CMK (cell line): ENCODE measurements around the gene THSD7A.
"Not testable (repeated sequence)": the region's sequence is repeated elsewhere in the genome, so short reads cannot be mapped to it uniquely, and the experiment has no call there.

Experiments used
- DNase-seq: peaks from one replicate; pipeline ENCODE4 v3.0.0-alpha.2; 2010; ENCODE audit warnings: low read depth

THSD7A gene

DNA sequence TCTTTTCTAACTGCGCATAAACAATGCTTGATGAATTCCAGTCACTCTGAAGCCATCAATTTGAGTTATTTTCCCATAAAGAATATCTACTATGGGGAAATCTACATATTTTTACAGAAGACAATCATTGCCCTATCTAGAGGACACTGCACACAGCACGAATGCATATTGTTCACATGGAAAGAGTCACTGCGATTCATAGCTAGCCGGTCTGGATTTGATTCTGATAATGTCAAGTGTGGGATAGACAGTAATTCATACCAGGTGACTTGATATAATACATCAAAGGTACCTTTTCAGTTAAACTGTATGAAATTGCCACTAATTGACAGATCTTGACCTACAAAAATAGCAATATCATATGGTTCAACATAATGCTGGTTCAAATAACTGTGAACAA, 255.7 kb downstream of the THSD7A start:
- DNase-seq: no peak

DNA sequence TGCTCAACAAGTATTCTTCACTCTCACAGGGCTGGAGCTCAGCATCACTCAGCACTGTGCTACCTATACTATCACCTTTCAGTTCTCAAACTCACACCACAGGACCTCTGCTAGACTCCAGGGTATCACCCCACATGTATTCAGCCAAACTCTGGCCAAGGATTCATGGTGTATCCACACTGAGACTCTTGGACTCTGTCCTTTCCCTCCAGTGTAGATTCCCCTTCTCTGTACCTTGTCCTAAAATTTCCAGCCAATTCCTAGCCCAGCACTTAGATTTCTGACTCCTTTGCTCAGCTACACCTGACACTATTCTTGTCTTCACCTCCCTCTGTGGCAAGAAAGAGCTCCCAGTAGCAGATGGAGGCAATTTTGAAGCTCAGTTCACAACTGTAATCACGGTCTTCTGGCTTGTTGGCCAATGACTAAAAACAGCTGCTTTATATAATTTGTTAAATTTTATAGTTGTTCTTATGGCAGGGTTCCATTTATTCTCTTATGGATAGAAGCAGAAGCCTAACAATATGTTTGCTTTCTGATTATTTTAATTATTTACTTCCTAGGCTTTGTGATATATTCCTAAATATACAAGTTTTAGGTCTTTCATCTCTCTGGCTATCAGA, 258.8 kb downstream of the THSD7A start:
- no peak for DNase-seq

DNA sequence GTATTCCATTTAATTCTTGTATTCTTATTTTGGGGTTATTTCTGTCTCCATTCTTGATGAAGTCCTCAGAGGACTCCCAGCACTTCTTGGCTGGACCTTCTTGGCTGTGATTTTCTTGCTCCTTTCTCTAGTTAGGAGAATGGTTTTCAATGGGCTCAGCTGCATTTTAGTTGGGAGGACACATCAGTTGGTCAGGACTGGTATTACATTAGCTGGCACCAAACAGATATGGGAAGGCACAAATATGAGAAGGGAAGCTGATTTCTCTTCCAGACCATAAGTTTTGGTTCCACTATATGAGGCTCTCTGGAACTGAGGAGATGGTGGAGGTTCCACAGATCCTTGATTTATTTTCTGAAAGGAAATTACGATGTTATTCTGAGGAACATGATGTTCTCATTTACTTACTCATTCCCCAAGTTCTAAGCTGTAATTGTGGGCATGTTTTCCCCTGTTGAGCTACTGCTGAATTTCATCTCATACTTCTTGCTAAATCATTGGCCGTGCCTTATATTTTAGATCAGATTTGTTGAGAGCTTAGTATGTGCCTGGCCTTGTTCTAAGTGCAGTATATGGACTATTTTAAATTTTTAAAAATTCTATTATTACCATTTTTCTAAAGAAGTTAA, 261.0 kb downstream of the THSD7A start:
- no peak for DNase-seq

DNA sequence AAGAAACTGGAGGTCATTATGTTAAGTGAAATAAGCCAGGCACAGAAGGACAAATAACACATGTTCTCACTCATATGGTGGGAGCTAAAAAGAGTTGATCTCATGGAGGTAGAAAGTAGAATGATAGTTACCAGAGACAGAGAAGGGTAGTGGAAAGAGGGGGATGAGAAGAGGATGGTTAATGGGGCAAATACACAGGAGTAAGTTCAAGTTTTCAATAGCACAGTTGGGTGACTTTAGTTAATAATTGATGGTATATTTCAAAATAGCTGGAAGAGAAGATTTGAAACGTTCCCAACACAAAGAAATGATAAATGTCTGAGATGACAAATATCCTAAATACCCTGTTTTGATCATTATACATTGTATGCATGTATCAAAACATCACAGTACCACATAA, 261.8 kb downstream of the THSD7A start:
- no peak for DNase-seq

DNA sequence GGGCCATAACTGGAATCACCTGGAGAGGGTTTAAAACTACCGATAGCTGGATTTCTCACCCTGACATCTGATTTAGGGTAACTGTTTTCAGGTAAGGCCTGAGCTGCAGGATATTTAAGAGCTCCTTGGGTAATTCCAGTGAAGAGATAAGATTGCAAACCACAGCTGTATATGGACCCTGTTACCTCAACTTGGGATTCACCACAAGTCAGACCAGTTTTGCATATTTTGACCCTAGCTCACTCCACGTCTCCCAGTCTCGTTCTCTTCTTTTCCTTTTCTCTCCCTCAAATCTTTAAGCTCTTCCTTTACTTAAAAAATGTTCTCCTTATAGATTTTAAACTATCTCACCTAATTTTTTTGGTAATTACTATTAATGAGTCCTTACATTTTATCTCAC, 264.4 kb downstream of the THSD7A start:
- DNase-seq: no peak

DNA sequence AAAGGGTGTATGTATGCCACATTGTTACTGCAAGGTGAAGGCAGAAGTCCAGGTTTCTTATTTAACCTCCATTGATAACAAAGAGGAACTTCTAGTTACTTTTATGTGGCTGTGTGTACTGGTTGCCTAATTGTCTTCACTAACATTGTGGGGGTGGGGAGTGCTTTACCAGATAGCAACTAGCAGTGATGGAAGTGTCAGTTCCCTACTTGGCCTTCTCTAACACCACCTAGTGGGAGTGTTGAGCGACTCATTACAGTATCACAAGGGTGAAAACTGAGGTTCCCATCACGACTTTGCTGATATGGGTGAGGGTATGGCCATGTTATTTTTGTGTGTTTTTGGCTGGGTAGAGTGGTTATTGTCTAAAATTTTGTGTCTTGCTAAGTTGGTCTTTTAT, 274.4 kb downstream of the THSD7A start:
- no peak for DNase-seq

DNA sequence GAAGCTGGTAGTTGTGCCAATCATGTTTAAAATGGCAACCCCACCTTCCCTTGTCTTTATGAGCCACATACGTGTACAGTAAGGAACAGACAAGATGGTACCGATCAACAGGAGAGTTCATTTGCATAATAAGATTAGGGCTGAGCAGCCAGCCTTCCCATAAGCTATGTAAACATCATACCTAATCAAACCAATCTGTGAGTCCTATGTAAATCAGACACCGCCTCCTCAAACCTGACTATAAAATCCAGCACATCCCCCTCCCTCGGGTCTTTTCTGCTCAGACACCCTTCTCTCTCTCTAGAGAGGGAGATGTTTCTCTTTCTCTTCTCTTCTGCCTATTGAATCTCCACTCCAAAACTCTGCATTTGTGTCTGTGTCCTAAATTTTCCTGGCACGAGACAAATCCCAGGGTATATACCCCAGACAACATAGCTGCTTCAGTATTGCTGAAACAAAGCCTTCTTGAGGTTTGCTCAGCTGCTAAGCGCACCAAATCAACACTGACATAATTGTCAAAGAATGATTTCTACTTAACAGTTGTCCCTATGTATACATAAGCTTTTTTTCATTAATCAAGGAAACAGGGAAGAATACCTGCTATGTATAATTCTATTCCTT, 279.2 kb downstream of the THSD7A start:
- DNase-seq: no peak

DNA sequence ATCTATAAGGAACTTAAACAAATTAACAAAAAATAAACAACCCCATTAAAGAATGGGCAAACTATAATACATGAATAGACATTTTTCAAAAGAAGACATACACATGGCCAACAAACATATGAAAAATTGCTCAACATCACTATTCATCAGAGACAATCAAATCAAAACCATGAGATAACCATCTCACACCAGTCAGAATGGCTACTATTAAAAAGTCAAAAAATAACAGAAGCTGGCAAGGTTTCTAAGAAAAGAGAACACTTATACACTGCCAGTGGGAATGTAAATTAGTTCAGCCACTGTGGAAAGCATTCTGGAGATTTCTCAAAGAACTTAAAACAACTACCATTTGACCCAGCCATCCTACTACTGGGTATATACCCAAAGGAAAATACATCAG, 280.5 kb downstream of the THSD7A start:
- no peak for DNase-seq

DNA sequence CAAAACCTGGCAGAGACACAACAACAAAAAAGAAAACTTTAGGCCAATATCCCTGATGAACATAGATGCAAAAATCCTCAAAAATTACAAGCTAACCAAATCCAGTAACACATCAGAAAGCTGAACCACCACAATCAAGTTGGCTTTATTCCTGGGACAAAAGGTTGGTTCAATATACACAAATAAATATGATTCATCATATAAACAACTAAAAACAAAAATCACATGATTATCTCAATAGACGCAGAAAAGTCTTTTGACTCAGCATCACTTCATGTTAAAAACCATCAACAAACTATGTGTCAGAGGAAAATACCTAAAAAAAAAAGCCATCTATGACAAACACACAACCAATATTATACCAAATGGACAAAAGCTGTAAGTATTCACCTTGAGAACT, 283.5 kb downstream of the THSD7A start:
- no peak for DNase-seq

DNA sequence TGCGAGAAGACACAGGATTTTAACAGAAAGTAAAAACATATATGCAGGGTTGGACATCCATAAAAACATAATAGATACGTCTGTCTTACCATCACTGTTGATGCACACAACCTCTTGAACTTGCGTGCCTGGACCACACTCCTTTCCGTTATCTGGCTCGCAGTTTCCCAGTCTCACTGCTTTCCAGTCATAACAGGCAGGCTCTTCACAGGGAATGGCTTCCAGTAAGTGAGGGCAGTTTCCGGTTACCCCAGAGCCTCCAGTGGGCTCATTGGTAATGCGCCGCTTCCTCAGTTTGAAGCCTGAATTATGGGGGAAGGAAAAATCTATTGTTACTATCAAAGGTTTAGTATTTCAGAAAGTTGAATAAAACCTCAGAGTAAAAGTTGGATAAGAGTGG, 290.7 kb downstream of the THSD7A start:
- no peak for DNase-seq

DNA sequence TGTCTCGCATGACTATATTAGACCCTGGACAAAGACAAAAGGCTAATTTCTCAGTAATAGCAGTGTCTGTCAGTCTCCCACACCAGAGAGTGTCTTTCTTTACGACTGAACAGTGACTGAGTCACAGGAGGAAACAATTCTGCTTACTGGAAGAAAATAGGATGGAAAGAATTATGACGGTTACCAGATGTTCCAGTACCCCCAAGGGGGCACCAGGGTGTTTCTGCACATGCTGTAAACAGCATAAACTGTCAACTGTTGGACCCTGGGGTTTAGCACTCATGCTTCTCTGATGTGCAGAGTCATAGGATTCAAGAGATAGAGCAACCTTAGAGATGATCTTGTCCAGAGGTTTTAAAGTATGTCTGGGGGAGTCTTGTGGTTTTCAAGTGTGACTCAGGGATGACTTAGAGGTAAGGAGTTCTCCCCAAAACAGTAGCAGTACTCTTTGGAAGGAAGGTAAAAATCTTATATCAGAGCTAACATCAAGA, 291.7 kb downstream of the THSD7A start:
- DNase-seq: no peak

DNA sequence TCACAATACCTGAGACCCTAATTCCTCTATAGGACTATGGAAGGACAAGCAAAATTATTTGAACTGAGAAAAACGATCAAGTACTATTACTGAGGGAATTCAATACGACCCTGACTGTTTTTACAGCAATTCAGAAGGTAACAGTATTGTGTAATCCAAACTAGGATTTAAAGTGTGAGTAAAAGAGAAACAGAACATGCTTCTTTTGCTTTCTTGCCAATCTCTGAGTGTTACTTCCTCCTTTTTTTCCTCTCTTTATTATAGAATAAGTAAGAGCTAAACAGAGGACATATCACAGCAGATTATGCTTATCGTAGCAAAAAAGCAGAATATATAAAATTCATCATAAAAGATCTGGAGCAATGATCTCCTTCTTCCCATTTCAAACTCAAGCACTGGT, 292.1 kb downstream of the THSD7A start:
- DNase-seq: no peak

DNA sequence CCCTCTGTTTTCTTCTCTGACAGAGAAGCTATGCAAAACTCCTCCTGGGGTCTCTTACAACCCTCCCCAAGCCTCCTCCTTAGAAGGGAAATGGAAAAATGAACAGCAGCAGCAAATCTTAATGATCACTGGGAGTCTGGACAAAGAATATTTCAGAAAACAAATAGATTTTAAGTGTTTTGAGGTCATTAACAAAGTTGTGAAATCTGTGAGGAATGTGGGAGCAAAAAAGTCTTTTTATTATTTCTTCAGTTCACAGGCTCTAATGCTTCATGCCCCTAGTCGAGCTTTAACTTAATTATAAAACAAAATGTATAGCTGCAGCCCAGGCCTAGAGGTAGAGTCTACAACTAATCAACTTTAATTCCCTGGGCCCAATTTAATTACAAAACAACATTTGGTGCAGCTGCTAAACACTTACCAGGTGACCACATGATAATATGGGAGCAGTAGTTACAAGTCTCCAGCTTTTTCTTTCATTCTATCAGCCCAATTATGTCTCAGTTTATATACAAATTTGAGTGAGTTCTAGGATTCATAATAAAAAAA, 293.2 kb downstream of the THSD7A start:
- no peak for DNase-seq

DNA sequence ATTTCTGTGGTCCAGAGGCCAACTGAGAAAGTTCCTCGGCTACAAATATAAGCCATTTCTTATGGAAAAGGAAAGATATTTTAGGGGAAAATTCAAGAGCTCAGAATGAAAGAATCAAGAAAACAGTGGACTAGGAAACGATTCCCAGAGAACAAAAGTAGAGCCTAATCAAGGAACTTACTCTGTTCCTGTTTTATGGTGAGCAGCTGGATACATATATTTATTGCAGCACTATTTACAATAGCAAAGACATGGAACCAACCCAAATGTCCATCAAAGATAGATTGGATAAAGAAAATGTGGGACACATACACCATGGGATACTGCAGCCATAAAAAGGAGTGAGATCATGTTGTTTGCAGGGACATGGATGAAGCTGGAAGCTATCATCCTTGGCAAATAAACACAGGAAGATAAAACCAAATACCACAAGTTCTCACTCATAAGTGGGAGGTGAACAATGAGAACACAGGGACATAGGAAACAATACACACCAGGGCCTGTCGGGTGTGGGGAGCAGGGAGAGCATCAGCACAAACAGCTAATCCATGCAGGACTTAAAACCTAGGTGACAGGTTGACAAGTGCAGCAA, 298.7 kb downstream of the THSD7A start:
- DNase-seq: no peak

DNA sequence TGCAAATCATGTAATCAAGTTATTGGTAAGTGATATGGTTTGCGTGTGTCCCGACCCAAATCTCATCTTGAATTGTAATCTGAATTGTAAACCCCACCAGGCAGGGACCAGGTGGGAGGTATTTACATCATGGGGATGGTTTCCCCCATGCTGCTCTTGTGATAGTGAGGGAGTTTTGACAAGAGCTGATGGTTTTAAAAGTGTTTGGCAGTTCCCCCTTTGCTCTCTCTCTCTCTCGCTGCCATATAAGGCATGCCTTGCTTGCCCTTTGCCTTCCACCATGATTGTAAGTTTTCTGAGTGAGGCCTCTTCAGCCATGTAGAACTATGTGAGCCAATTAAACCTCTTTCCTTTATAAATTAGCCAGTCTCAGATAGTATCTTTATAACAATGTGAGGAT, 302.6 kb downstream of the THSD7A start:
- no peak for DNase-seq

DNA sequence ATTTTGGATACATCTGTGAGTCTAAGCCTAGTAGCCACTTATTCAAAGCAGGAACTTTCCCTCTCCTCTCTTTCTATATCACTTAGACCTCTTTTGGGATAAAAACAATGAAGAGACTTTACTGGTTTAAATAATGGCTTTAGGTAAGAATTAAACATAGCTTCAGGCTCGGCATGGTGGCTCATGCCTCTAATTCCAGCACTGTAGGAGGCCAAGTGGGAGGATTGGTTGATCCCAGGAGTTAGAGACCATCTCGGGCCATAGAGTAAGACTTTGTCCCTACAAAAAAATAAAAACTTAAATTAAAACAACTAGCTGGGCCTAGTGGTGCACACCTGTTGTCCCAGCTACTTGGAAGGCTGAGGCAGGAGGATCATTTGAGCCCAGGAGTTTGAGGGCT, 304.3 kb downstream of the THSD7A start:
- no peak for DNase-seq

DNA sequence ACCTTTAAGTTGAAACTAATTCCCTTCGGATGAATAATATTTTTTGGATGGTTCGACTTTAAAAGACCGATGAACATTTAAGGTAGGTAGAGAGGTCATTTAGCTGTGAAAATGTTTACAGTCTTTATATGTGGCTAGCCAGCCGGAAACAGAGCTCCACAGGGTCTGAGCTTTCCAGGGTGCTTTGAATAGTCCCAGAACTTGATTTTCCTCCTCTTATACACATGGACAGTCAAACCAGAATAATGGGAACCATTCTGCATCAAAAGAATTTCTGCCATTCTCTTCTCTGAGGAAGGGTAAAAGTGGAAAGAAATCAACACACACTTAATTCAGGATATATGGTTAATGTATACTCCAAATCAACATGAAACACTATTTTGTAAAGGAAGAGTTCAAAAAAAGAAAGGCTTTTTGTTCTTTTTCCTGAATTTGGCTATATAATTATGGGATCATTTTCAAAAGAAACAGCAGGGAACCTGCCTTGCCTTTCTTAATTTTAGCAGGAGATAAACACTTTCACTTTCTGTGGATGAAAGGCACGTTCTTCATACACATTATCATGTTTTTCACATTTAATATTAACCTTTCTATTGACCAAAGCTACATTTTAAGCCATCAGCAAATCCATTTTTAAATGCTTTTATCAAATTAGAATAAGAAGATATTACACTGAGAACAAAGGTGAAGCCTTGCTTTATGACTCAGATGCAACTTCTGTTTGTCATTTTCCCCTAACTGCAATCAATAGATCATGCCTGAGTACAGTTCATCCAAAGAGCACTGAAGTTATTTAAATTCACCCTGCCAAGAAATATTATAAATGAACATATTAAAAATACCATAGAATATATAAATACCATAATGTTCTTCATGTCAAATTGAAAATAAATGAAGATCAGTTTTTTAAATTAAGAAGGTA, 307.3 kb downstream of the THSD7A start:
- DNase-seq: no peak

DNA sequence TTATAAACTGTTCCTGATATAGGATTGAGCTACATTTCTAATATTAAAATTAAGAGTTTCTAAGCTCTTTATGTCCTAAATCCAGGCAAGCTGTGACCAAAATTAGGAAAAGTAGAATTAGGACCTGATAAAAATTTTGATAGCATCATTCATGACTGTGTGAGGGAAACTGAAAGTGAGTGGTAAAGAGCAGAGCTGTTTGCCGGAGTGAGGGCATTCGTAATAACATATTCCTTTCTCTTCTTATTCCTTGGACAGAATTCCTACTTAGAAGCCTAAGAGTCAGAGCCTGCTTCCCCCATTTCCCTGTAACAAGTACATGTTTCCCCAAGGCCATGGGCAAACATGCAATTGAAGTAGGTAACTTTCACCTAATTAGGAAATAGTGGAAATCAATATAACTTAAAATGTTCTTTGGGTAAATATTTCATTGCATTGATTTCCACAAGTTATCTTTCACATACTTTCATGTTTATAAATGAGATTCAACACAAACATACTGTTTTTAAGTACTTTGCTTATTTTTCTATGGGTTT, 310.0 kb downstream of the THSD7A start:
- DNase-seq: not testable (repeated sequence)

DNA sequence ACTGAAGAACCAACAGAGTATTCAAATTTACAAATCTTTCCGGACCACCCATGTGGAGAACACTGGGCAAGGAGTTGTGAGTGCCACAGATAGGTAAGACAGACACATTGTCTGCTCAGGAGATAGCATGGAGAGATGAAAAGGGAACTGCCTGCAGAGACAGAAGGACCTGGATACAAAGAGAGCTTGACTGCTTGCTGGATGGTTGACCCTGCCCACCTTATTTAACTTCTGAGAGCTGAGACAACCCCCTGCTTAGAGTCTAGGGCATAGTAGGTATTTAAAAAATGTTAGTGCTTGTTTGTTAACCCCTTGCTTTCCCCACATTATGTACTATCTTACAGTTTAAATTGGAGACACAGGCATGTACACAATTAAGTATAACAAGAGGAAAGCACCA, 314.1 kb downstream of the THSD7A start:
- DNase-seq: no peak

DNA sequence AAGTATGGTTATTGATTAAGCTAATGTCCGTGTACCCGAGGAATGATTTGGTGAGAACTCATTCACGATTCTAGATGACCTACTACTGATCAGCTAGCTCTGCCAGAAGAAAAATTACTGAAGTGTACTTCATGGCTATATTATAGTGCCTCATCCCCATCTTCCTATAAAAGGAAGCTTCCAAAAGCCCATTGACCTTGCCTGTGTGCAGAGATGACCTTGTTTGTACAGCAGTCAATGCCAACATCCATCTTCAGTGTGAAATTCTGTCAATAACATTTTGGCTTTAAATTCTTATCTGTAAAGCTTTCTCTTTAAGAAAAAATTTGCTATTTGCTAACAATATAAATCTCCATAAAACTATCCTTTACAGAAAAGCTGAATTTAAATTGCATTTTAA, 315.7 kb downstream of the THSD7A start:
- no peak for DNase-seq

DNA sequence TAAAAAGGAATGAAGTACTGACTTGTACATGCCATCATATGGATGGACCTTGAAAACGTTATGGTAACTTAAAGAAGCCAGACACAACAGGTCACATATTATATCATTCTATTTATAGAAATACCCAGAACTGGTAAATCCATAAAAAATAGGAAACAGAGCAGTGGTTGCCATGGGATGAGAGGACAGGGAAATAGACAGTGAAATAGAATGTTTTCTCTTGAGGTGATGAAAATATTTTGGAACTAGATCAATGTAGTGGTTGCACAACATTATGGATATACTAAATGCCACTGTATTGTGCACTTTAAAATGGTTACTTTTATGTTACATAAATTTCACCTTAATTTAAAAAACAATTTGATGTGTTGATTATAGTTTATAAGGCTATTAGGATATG, 318.5 kb downstream of the THSD7A start:
- DNase-seq: no peak

DNA sequence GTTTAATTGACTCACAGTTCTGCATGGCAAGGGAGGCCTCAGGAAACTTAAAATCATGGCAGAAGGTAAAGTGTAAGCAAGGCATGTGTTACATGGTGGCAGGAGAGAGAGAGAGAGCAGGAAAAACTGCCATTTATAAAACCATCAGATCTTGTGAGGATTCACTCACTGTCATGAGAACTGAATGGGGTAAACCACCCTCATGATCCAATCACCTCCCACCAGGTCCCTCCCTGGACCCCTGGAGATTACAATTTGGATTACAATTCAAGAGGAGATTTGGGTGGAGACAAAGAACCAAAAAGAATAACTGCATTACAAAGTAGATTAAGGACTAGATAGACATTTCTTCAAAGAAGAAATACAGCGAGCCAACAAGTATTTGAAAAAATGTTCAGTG, 324.1 kb downstream of the THSD7A start:
- DNase-seq: no peak
